IMR-90 (cell line): ENCODE data around the gene COPS9. TPM values are rescaled to one million over a fixed set of nuclear protein-coding genes. Genes with fewer than 3 reads are reported as not detected.

Experiments
- ATAC-seq: fragments of 200-7000 bp; cut with Tn5 transposase; 2 replicates; pipeline ENCODE4 v1.9.1; 2020; ENCODE audit warnings: low read depth, mild to moderate bottlenecking, moderate library complexity
- BruUV-seq: library from RNA; stranded (reverse); fragments of 400-500 nt; replicated peaks from 2 replicates; lab custom pipeline; 2021; lab: Mats Ljungman, UMichigan
- CTCF ChIA-PET: fragments of 300-600 bp; formaldehyde crosslinking; extraction: SDS; loops from one replicate; lab custom pipeline; 2021; ENCODE audit warnings: antibody characterized with exemption; lab: Yijun Ruan, JAX
- POLR2A ChIA-PET: fragments of 300-600 bp; sonication (Branson Sonifier 250); formaldehyde crosslinking; loops from one replicate; lab custom pipeline; 2022; ENCODE audit warnings: antibody characterized with exemption; ENCODE audit not compliant: unreplicated experiment; lab: Charles Lee
- DNase-seq: peaks from one replicate; pipeline ENCODE4 v3.0.0; 2013
- H2AFZ ChIP-seq: replicated peaks from 2 replicates; pipeline ENCODE3; 2013; ENCODE audit warnings: low read length, mild to moderate bottlenecking; ENCODE audit not compliant: poor library complexity
- H2AK5ac ChIP-seq: 2 replicates; pipeline ENCODE4 v1.6.1; 2013; ENCODE audit warnings: low read depth, low read length, inconsistent platforms
- H2AK9ac ChIP-seq: replicated peaks from 2 replicates; pipeline ENCODE3; 2013; ENCODE audit warnings: mild to moderate bottlenecking, low read depth, low read length, moderate library complexity; ENCODE audit not compliant: poor library complexity
- H2BK120ac ChIP-seq: 2 replicates; pipeline ENCODE4 v1.6.1; 2013; ENCODE audit warnings: low read depth, low read length, inconsistent platforms
- H2BK15ac ChIP-seq: 3 replicates; pipeline ENCODE4 v1.6.1; 2013; ENCODE audit warnings: low read depth, low read length, inconsistent platforms
- H2BK20ac ChIP-seq: 2 replicates; pipeline ENCODE4 v1.6.1; 2013; ENCODE audit warnings: low read depth, mild to moderate bottlenecking, inconsistent platforms, low read length, moderate library complexity
- H2BK5ac ChIP-seq: 2 replicates; pipeline ENCODE4 v1.6.1; 2013; ENCODE audit warnings: mild to moderate bottlenecking, low read depth, low read length, inconsistent platforms; ENCODE audit not compliant: poor library complexity, severe bottlenecking
- H3K14ac ChIP-seq: replicated peaks from 2 replicates; pipeline ENCODE4 v1.6.1; 2013; ENCODE audit warnings: low read depth, low read length, inconsistent platforms
- H3K18ac ChIP-seq: 2 replicates; pipeline ENCODE4 v1.6.1; 2013; ENCODE audit warnings: low read depth, low read length, control low read depth
- H3K23ac ChIP-seq: 2 replicates; pipeline ENCODE4 v1.6.1; 2013; ENCODE audit warnings: low read depth, low read length, inconsistent platforms
- H3K27ac ChIP-seq: 2 replicates; pipeline ENCODE4 v1.5.1; 2013; ENCODE audit warnings: mild to moderate bottlenecking, control low read depth, low read length; ENCODE audit not compliant: insufficient read depth
- H3K27me3 ChIP-seq: 2 replicates; pipeline ENCODE4 v1.6.1; 2013; ENCODE audit warnings: low read length; ENCODE audit not compliant: control insufficient read depth, insufficient read depth
- H3K36me3 ChIP-seq: 2 replicates; pipeline ENCODE4 v1.6.1; 2013; ENCODE audit warnings: low read length, mixed read lengths; ENCODE audit not compliant: control insufficient read depth, insufficient read depth
- H3K4ac ChIP-seq: 2 replicates; pipeline ENCODE4 v1.6.1; 2013; ENCODE audit warnings: low read depth, low read length, inconsistent platforms
- H3K4me1 ChIP-seq: 2 replicates; pipeline ENCODE4 v1.6.1; 2013; ENCODE audit warnings: low read length, mixed read lengths; ENCODE audit not compliant: control insufficient read depth, insufficient read depth
- H3K4me2 ChIP-seq: 2 replicates; pipeline ENCODE4 v1.6.1; 2013; ENCODE audit warnings: low read depth, mild to moderate bottlenecking, control low read depth, low read length, moderate library complexity
- H3K4me3 ChIP-seq: 2 replicates; pipeline ENCODE4 v1.5.1; 2013; ENCODE audit warnings: low read depth, mild to moderate bottlenecking, control low read depth, low read length, moderate library complexity; ENCODE audit not compliant: insufficient read depth
- H3K56ac ChIP-seq: 2 replicates; pipeline ENCODE4 v1.6.1; 2013; ENCODE audit warnings: low read length, inconsistent platforms; ENCODE audit not compliant: insufficient read depth; ENCODE audit errors: extremely low read depth
- H3K79me1 ChIP-seq, 2 experiments: 2 replicates each; pipeline ENCODE4 v1.6.1; 2013; ENCODE audit warnings: low read length in 2 of 2, inconsistent platforms in 1 of 2, low read depth in 1 of 2
- H3K9ac ChIP-seq: 2 replicates; pipeline ENCODE4 v1.6.1; 2013; ENCODE audit warnings: low read depth, low read length, control low read depth
- H3K9me1 ChIP-seq: 2 replicates; pipeline ENCODE4 v1.6.1; 2013; ENCODE audit warnings: low read length, inconsistent platforms; ENCODE audit not compliant: insufficient read depth
- H3K9me3 ChIP-seq: 2 replicates; pipeline ENCODE4 v1.6.1; 2013; ENCODE audit warnings: low read length; ENCODE audit not compliant: control insufficient read depth, insufficient read depth
- H4K20me1 ChIP-seq: 2 replicates; pipeline ENCODE4 v1.6.1; 2013; ENCODE audit warnings: low read length, inconsistent platforms; ENCODE audit not compliant: insufficient read depth
- H4K5ac ChIP-seq: 2 replicates; pipeline ENCODE4 v1.6.1; 2013; ENCODE audit warnings: mild to moderate bottlenecking, low read depth, low read length, control low read depth
- H4K8ac ChIP-seq, 2 experiments: 2 replicates each; pipeline ENCODE4 v1.6.1; 2013; ENCODE audit warnings: low read depth in 2 of 2, low read length in 2 of 2, control low read depth in 1 of 2, inconsistent platforms in 1 of 2
- H4K91ac ChIP-seq: 2 replicates; pipeline ENCODE4 v1.6.1; 2013; ENCODE audit warnings: low read depth, low read length, inconsistent platforms; ENCODE audit not compliant: insufficient read depth
- BHLHE40 ChIP-seq: fragments of 150-350 bp; IDR thresholded peaks from 2 replicates; pipeline ENCODE4 v1.6.1; 2016; ENCODE audit warnings: mild to moderate bottlenecking, low read depth, low read length
- CEBPB ChIP-seq: IDR thresholded peaks from 2 replicates; pipeline ENCODE4 v1.6.1; 2012; ENCODE audit warnings: low read depth, low read length, improper control_type of control experiment
- CHD1 ChIP-seq: IDR thresholded peaks from 2 replicates; pipeline ENCODE4 v1.6.1; 2012; ENCODE audit warnings: low read depth, low read length, improper control_type of control experiment
- FOS ChIP-seq: fragments of 150-350 bp; IDR thresholded peaks from 2 replicates; pipeline ENCODE4 v1.6.1; 2016; ENCODE audit warnings: low read depth, low read length
- MAFK ChIP-seq: IDR thresholded peaks from 2 replicates; pipeline ENCODE4 v1.6.1; 2012; ENCODE audit warnings: low read depth, low read length, improper control_type of control experiment
- MAZ ChIP-seq: IDR thresholded peaks from 2 replicates; pipeline ENCODE4 v1.6.1; 2012; ENCODE audit warnings: low read depth, mild to moderate bottlenecking, low read length, improper control_type of control experiment, moderate library complexity, borderline replicate concordance
- MXI1 ChIP-seq: IDR thresholded peaks from 2 replicates; pipeline ENCODE4 v1.6.1; 2012; ENCODE audit warnings: low read depth, mild to moderate bottlenecking, low read length, moderate library complexity, borderline replicate concordance
- NFE2L2 ChIP-seq: fragments of 150-350 bp; IDR thresholded peaks from 2 replicates; pipeline ENCODE4 v1.6.1; 2016; ENCODE audit warnings: low read depth, mild to moderate bottlenecking, low read length
- POLR2A ChIP-seq: IDR thresholded peaks from 2 replicates; pipeline ENCODE4 v1.6.1; 2012; ENCODE audit warnings: mild to moderate bottlenecking, low read depth, low read length
- RAD21 ChIP-seq: IDR thresholded peaks from 2 replicates; pipeline ENCODE4 v1.6.1; 2012; ENCODE audit warnings: low read length, improper control_type of control experiment
- RCOR1 ChIP-seq: IDR thresholded peaks from 2 replicates; pipeline ENCODE4 v1.6.1; 2012; ENCODE audit warnings: mild to moderate bottlenecking, low read length, improper control_type of control experiment; ENCODE audit not compliant: insufficient replicate concordance
- RFX5 ChIP-seq: IDR thresholded peaks from 2 replicates; pipeline ENCODE4 v1.8.0; 2012; ENCODE audit warnings: low read depth, mild to moderate bottlenecking, low read length, moderate library complexity
- SMC3 ChIP-seq: fragments of 150-350 bp; IDR thresholded peaks from 2 replicates; pipeline ENCODE4 v1.6.1; 2016; ENCODE audit warnings: low read depth, mild to moderate bottlenecking, antibody characterized with exemption, low read length, moderate library complexity
- WGBS, 2 experiments: methylation state at CpG; one replicate each; pipeline versions ENCODE4 v1.1.5 to v1.1.7; 2013; ENCODE audit warnings: missing lambda C conversion rate in 2 of 2; ENCODE audit not compliant: insufficient read length in 1 of 2; ENCODE audit errors: extremely low coverage in 2 of 2; 5-methylcytosine and 5-hydroxymethylcytosine counted together
- dilution Hi-C: fragments of 300-500 bp; cut with HindIII; formaldehyde crosslinking; loops from one replicate; pipeline ENCODE4 v1.14.3; 2018; ENCODE audit warnings: low sequenced_read_pairs; ENCODE audit not compliant: unreplicated experiment
- in situ Hi-C: fragments of 300-500 bp; cut with MboI; formaldehyde crosslinking; loops from 3 replicates; pipeline ENCODE4 v1.14.3; 2019; ENCODE audit warnings: low sequenced_read_pairs, inconsistent platforms, mixed read lengths
- intact Hi-C: fragments of 100-400 bp; cut with micrococcal nuclease; formaldehyde crosslinking; loops from 2 replicates; pipeline ENCODE4 v1.10.0; 2022
- polyA plus RNA-seq, 3 experiments: library from polyadenylated mRNA; depleted of rRNA; stranded (reverse); fragments of >200 nt; gene quantifications; 2 replicates each; pipeline ENCODE4 v1.2.3, GENCODE V29; 2012; ENCODE audit warnings: low replicate concordance in 1 of 3
- total RNA-seq: library from RNA; depleted of rRNA; stranded (reverse); fragments of >200 nt; gene quantifications from 2 replicates; pipeline ENCODE4 v1.2.3, GENCODE V29; 2012
- TF ChIP-seq, protein P1 (sequence below): fragments of 150-350 bp; IDR thresholded peaks from 2 replicates; pipeline ENCODE4 v1.6.1; 2016; ENCODE audit warnings: low read depth, mild to moderate bottlenecking, low read length, moderate library complexity, borderline replicate concordance
- TF ChIP-seq, protein P2 (sequence below): conservative IDR thresholded peaks from 2 replicates; pipeline ENCODE4 v1.5.1; 2012; ENCODE audit warnings: mild to moderate bottlenecking, low read depth, low read length, improper control_type of control experiment
- TF ChIP-seq, protein P3 (sequence below): fragments of 150-350 bp; IDR thresholded peaks from 2 replicates; pipeline ENCODE4 v1.6.1; 2017; ENCODE audit warnings: mild to moderate bottlenecking, antibody characterized with exemption, low read length, low read depth

COPS9 gene
- total and polyA plus RNA-seq, 2 of the 4 experiments (the other 2 are of a cell fraction): 85.9 to 309 TPM

DNA sequence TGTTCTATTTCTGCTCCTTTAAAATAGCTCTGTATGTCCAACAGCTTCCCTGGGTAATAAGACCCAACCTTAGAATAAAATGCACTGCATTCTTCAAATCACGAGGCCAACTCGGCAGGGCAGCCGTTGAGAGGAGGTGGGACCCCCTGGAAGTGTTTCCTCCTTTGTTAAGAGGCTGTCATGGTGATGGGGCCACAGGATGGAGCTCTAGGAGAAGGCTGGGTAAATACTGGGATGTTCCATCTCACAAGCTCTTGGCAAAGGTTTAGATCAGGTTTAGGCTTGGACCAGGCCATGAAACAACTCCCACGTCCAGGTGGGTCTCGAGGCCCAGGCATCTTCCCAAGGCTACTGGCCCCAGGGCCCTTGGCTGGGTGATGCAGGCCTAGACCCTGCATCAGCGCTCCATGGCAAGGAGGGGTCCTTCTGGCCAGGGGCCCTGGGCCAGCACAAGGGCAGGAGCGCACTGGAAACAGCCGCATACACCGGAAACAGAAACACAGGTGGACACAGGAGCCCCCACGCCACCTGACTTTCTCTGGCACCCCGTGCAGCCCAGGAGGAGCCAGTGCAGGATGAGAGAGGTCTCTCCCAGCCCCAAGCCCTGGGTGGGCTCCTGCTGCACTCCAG is 43.2 kb upstream of the COPS9 start:
- Histone ChIP-seq H3K23ac (no peak overlapping the region), H4K91ac (no peak overlapping the region), H4K5ac (no peak overlapping the region), H2BK20ac (no peak overlapping the region), H2BK120ac (no peak overlapping the region), H3K4me3 (no peak overlapping the region), H2AK9ac (no peak overlapping the region), H4K20me1 (no peaks in the 10 kb centered on the region), H3K9me1 (no peaks in the 10 kb centered on the region), H3K14ac (no peak overlapping the region), H3K4ac (no peak overlapping the region), H3K18ac (no peak overlapping the region), H3K27ac (no peak overlapping the region), H3K9me3 (no peaks in the 10 kb centered on the region; the same call in 1 of the 2 replicates), H3K56ac (no peak overlapping the region), H2BK15ac (no peak overlapping the region), H3K27me3 (peaks cover 69% of the 10 kb centered on the region), H2AFZ (no peak overlapping the region), H3K4me1 (no peaks in the 10 kb centered on the region), H3K79me1 (no peaks in the 10 kb centered on the region), H4K8ac (no peak overlapping the region), H3K9ac (no peak overlapping the region), H3K4me2 (no peak overlapping the region), H2AK5ac (no peak overlapping the region), H2BK5ac (no peak overlapping the region), H3K36me3 (no peaks in the 10 kb centered on the region)
- ChIA-PET POLR2A (no interaction called here), CTCF (interaction anchor here (0.9 kb wide), 1 partner anchor 9 kb away, joined by 3 read pairs; no protein-coding TSS in a partner anchor)
- intact Hi-C loops: no loop called here
- ATAC-seq: no peak
- BruUV-seq: no TSS peak
- dilution Hi-C loops: no loop called here
- 52% methylated on average over 2 of the region's 11 CpGs; no CpG with 5 or more reads in 1 of the 2 experiments for WGBS, 2 experiments
- in situ Hi-C loops: no loop called here
- DNase-seq: no peak
- TF ChIP-seq CEBPB: no peak
- no peak for TF ChIP-seq NFE2L2
- no peak for TF ChIP-seq MXI1
- no peak for TF ChIP-seq CHD1
- TF ChIP-seq RCOR1: no peak
- no peak for TF ChIP-seq RFX5
- no peak for TF ChIP-seq MAFK
- TF ChIP-seq RAD21: no peak
- no peak for TF ChIP-seq POLR2A
- no peak for TF ChIP-seq BHLHE40
- no peak for TF ChIP-seq SMC3
- TF ChIP-seq, protein P1, sequence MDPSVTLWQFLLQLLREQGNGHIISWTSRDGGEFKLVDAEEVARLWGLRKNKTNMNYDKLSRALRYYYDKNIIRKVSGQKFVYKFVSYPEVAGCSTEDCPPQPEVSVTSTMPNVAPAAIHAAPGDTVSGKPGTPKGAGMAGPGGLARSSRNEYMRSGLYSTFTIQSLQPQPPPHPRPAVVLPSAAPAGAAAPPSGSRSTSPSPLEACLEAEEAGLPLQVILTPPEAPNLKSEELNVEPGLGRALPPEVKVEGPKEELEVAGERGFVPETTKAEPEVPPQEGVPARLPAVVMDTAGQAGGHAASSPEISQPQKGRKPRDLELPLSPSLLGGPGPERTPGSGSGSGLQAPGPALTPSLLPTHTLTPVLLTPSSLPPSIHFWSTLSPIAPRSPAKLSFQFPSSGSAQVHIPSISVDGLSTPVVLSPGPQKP: no peak
- TF ChIP-seq MAZ: no peak
- TF ChIP-seq, protein P2, sequence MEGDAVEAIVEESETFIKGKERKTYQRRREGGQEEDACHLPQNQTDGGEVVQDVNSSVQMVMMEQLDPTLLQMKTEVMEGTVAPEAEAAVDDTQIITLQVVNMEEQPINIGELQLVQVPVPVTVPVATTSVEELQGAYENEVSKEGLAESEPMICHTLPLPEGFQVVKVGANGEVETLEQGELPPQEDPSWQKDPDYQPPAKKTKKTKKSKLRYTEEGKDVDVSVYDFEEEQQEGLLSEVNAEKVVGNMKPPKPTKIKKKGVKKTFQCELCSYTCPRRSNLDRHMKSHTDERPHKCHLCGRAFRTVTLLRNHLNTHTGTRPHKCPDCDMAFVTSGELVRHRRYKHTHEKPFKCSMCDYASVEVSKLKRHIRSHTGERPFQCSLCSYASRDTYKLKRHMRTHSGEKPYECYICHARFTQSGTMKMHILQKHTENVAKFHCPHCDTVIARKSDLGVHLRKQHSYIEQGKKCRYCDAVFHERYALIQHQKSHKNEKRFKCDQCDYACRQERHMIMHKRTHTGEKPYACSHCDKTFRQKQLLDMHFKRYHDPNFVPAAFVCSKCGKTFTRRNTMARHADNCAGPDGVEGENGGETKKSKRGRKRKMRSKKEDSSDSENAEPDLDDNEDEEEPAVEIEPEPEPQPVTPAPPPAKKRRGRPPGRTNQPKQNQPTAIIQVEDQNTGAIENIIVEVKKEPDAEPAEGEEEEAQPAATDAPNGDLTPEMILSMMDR: no peak
- TF ChIP-seq, protein P3, sequence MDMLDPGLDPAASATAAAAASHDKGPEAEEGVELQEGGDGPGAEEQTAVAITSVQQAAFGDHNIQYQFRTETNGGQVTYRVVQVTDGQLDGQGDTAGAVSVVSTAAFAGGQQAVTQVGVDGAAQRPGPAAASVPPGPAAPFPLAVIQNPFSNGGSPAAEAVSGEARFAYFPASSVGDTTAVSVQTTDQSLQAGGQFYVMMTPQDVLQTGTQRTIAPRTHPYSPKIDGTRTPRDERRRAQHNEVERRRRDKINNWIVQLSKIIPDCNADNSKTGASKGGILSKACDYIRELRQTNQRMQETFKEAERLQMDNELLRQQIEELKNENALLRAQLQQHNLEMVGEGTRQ: no peak
- TF ChIP-seq FOS: no peak
